T-cell (primary cell): ENCODE results near the gene CACNB1. TPM values are rescaled to one million over a fixed set of nuclear protein-coding genes. Genes with fewer than 3 reads are reported as not detected.

Experiments used
- ATAC-seq, 4 experiments: fragments of 200-7000 bp in 3 of 4; fragments of 150-1000 bp in 1 of 4; cut with Tn5 transposase; replicated peaks in 1 of 4; 1 replicate in 3 of 4; 2 replicates in 1 of 4; pipeline ENCODE4 v1.10.0; 2021; ENCODE audit warnings: moderate library complexity in 3 of 4, mild to moderate bottlenecking in 2 of 4, moderate number of reproducible peaks in 1 of 4
- CTCF ChIA-PET, 2 donors: fragments of 300-600 bp; sonication (Branson Sonifier 250); formaldehyde crosslinking; loops; one replicate each; lab custom pipeline; 2022; ENCODE audit warnings: antibody characterized with exemption in 2 of 2; lab: Charles Lee
- POLR2A ChIA-PET, 2 donors: fragments of 300-600 bp; sonication (Branson Sonifier 250); formaldehyde crosslinking; loops; one replicate each; lab custom pipeline; 2022; ENCODE audit warnings: antibody characterized with exemption in 2 of 2; lab: Charles Lee
- DNase-seq, 35 experiments: peaks; one replicate each; pipeline versions ENCODE4 v3.0.0 to v3.0.0-alpha.2; 2013 to 2023
- H3K27ac ChIP-seq: one replicate; pipeline ENCODE4 v1.5.1; 2013; ENCODE audit warnings: low read length
- H3K27me3 ChIP-seq, 2 experiments: replicated peaks in 1 of 2; 1 replicate in 1 of 2; 2 replicates in 1 of 2; pipeline versions ENCODE4 v1.6.1 to v1.7.0; 2013; ENCODE audit warnings: low read length in 1 of 2, mixed read lengths in 1 of 2; ENCODE audit not compliant: control insufficient read depth in 2 of 2, insufficient read depth in 2 of 2; ENCODE audit errors: extremely low read depth in 1 of 2
- H3K36me3 ChIP-seq, 2 donors: 1 replicate in 1 of 2; 2 replicates in 1 of 2; pipeline versions ENCODE4 v1.6.1 to v1.7.0; 2013; ENCODE audit warnings: low read length in 1 of 2; ENCODE audit not compliant: control insufficient read depth in 2 of 2, insufficient read depth in 1 of 2; ENCODE audit errors: extremely low read depth in 1 of 2
- H3K4me1 ChIP-seq, 2 experiments: 1 replicate in 1 of 2; 2 replicates in 1 of 2; pipeline versions ENCODE4 v1.6.1 to v1.7.0; 2013; ENCODE audit warnings: low read length in 2 of 2, mixed read lengths in 1 of 2; ENCODE audit not compliant: insufficient read depth in 2 of 2, control insufficient read depth in 1 of 2; ENCODE audit errors: extremely low read depth in 1 of 2
- H3K4me3 ChIP-seq, 2 donors: 1 replicate in 1 of 2; 2 replicates in 1 of 2; pipeline versions ENCODE4 v1.5.1 to v1.7.0; 2013; ENCODE audit warnings: mild to moderate bottlenecking in 2 of 2, low read length in 1 of 2, moderate library complexity in 1 of 2; ENCODE audit not compliant: control insufficient read depth in 1 of 2; ENCODE audit errors: extremely low read depth in 1 of 2
- H3K9me3 ChIP-seq: 2 replicates; pipeline ENCODE4 v1.7.0; 2013
- H3K27ac Mint-ChIP-seq, 2 donors: one replicate each; pipeline ENCODE4 v1.8.0; 2020 to 2021; ENCODE audit warnings: mild to moderate bottlenecking in 2 of 2, mixed read lengths in 2 of 2
- H3K27me3 Mint-ChIP-seq, 2 donors: one replicate each; pipeline ENCODE4 v1.8.0; 2021 to 2022; ENCODE audit warnings: mixed read lengths in 2 of 2
- H3K36me3 Mint-ChIP-seq: one replicate; pipeline ENCODE4 v1.8.0; 2021; ENCODE audit warnings: mixed read lengths
- H3K4me1 Mint-ChIP-seq, 3 donors: one replicate each; pipeline ENCODE4 v1.8.0; 2020 to 2022; ENCODE audit warnings: mixed read lengths in 3 of 3, mild to moderate bottlenecking in 1 of 3
- H3K4me3 Mint-ChIP-seq, 3 donors: one replicate each; pipeline ENCODE4 v1.8.0; 2020 to 2022; ENCODE audit warnings: mild to moderate bottlenecking in 3 of 3, mixed read lengths in 3 of 3, moderate library complexity in 3 of 3
- H3K9me3 Mint-ChIP-seq, 3 donors: one replicate each; pipeline ENCODE4 v1.8.0; 2020 to 2022; ENCODE audit warnings: mixed read lengths in 3 of 3
- WGBS: methylation state at CpG from one replicate; pipeline ENCODE4 v1.1.5; 2013; ENCODE audit warnings: missing lambda C conversion rate; ENCODE audit not compliant: insufficient coverage; 5-methylcytosine and 5-hydroxymethylcytosine counted together
- total RNA-seq, 35 experiments: library from RNA in 6 of 35; stranded (reverse) in 6 of 35; fragments of 120-200 nt in 1 of 35; gene quantifications; one replicate each; pipeline versions ENCODE4 v1.2.1 to v1.2.4 and lab custom pipeline; 2013 to 2026

Gene CACNB1
- total RNA-seq, 5 donors from 2014 or later (not counting 1 experiment from before 2014, with no cell fraction given), result 10.8 to 23.2 (median 21.4) TPM

- Histone ChIP-seq H3K27ac (no peak overlapping the region), H3K36me3 (no peaks in the 10 kb centered on the region), H3K4me3 (no peak overlapping the region), H3K9me3 (no peaks in the 10 kb centered on the region), H3K4me1 (peaks cover 6 to 18% of the 10 kb centered on the region in 2 experiments), H3K27me3 (peaks cover 5 to 67% of the 10 kb centered on the region in 2 experiments)
- ATAC-seq (no peak), DNase-seq (no peak)
- H3K27me3 Mint-ChIP-seq, result peaks cover 17 to 46% of the 10 kb centered on the region in 2 donors
- WGBS, result 25% methylated on average over 12 of the region's 33 CpGs
- no peak overlapping the region for H3K27ac Mint-ChIP-seq
- H3K36me3 Mint-ChIP-seq, result peaks cover 3% of the 10 kb centered on the region
- H3K4me3 Mint-ChIP-seq, result peak overlapping the region; percentile 43 to 86 (median 51)
- peaks cover 10 to 14% (median 14%) of the 10 kb centered on the region in 3 donors for H3K4me1 Mint-ChIP-seq
- H3K9me3 Mint-ChIP-seq, result no peaks in the 10 kb centered on the region
- POLR2A ChIA-PET, result no interaction called here
- CTCF ChIA-PET, result no interaction called here
These were observed 26.7 kb upstream of the CACNB1 start for GRCh38 chr17:39223907-39224777.

- Mint-ChIP-seq H3K4me1 (peaks cover 10 to 16% (median 16%) of the 10 kb centered on the region in 3 donors), H3K4me3 (peak overlapping the region; percentile 43 to 86 (median 51)), H3K9me3 (no peaks in the 10 kb centered on the region), H3K27ac (no peak overlapping the region), H3K36me3 (peaks cover 3% of the 10 kb centered on the region), H3K27me3 (peaks cover 17 to 43% of the 10 kb centered on the region in 2 donors)
- H3K4me1 ChIP-seq, result peaks cover 6 to 20% of the 10 kb centered on the region in 2 experiments
- DNase-seq, result no peak
- WGBS, result 58% methylated on average over 2 of the region's 9 CpGs
- H3K36me3 ChIP-seq, result no peaks in the 10 kb centered on the region
- ChIA-PET POLR2A (no interaction called here), CTCF (interaction anchor here in 1 of 2 donors (0.5 kb wide), 1 partner anchor 23 kb away, joined by 3 read pairs; no protein-coding TSS in a partner anchor)
- H3K27ac ChIP-seq, result no peak overlapping the region
- H3K4me3 ChIP-seq, result no peak overlapping the region
- H3K27me3 ChIP-seq, result peaks cover 7 to 61% of the 10 kb centered on the region in 2 experiments
- no peak for ATAC-seq
- H3K9me3 ChIP-seq, result no peaks in the 10 kb centered on the region
These were observed 25.7 kb upstream of the CACNB1 start for GRCh38 chr17:39222866-39223834.

GRCh38 chr17:39222151-39222550, 24.7 kb upstream of the CACNB1 start:
- Mint-ChIP-seq H3K27ac (peak overlapping the region in 1 of 2 donors; percentile 10), H3K27me3 (peaks cover 19 to 38% of the 10 kb centered on the region in 2 donors), H3K4me1 (peaks cover 10 to 18% (median 16%) of the 10 kb centered on the region in 3 donors), H3K4me3 (no peak overlapping the region), H3K9me3 (no peaks in the 10 kb centered on the region), H3K36me3 (peaks cover 3% of the 10 kb centered on the region)
- Histone ChIP-seq H3K4me1 (peaks cover 6 to 22% of the 10 kb centered on the region in 2 experiments), H3K9me3 (no peaks in the 10 kb centered on the region), H3K27ac (no peak overlapping the region), H3K27me3 (peaks cover 7 to 60% of the 10 kb centered on the region in 2 experiments), H3K4me3 (no peak overlapping the region), H3K36me3 (no peaks in the 10 kb centered on the region)
- DNase-seq (no peak), ATAC-seq (no peak)
- WGBS, result 94% methylated on average over 5 of the region's 7 CpGs
- ChIA-PET CTCF (interaction anchor here in 1 of 2 donors (0.7 kb wide), 1 partner anchor 243 kb away, joined by 3 read pairs; no protein-coding TSS in a partner anchor), POLR2A (no interaction called here)

- CTCF ChIA-PET, result interaction anchor here in 1 of 2 donors (0.7 kb wide), 1 partner anchor 243 kb away, joined by 3 read pairs; no protein-coding TSS in a partner anchor
- Histone ChIP-seq H3K27ac (no peak overlapping the region), H3K9me3 (no peaks in the 10 kb centered on the region), H3K36me3 (no peaks in the 10 kb centered on the region), H3K4me1 (peaks cover 6 to 22% of the 10 kb centered on the region in 2 experiments), H3K4me3 (no peak overlapping the region), H3K27me3 (peaks cover 7 to 60% of the 10 kb centered on the region in 2 experiments)
- 100% methylated on average over 3 of the region's 6 CpGs for WGBS
- POLR2A ChIA-PET, result no interaction called here
- no peak overlapping the region for H3K27ac Mint-ChIP-seq
- peaks cover 10 to 18% (median 16%) of the 10 kb centered on the region in 3 donors for H3K4me1 Mint-ChIP-seq
- H3K4me3 Mint-ChIP-seq, result no peak overlapping the region
- peaks cover 3% of the 10 kb centered on the region for H3K36me3 Mint-ChIP-seq
- DNase-seq (no peak), ATAC-seq (no peak)
- no peaks in the 10 kb centered on the region for H3K9me3 Mint-ChIP-seq
- peaks cover 24 to 43% of the 10 kb centered on the region in 2 donors for H3K27me3 Mint-ChIP-seq
These were observed 24.1 kb upstream of the CACNB1 start for GRCh38 chr17:39221572-39221971.

- no peak overlapping the region for H3K4me3 Mint-ChIP-seq
- ATAC-seq (no peak), DNase-seq (no peak)
- POLR2A ChIA-PET, result no interaction called here
- Histone ChIP-seq H3K27ac (no peak overlapping the region), H3K9me3 (no peaks in the 10 kb centered on the region), H3K4me3 (no peak overlapping the region), H3K4me1 (peaks cover 0 to 5% of the 10 kb centered on the region in 2 experiments), H3K27me3 (peaks cover 2 to 51% of the 10 kb centered on the region in 2 experiments), H3K36me3 (no peaks in the 10 kb centered on the region)
- CTCF ChIA-PET, result no interaction called here
- peaks cover 28 to 47% of the 10 kb centered on the region in 2 donors for H3K27me3 Mint-ChIP-seq
- no peaks in the 10 kb centered on the region for H3K9me3 Mint-ChIP-seq
- peaks cover 5 to 11% (median 10%) of the 10 kb centered on the region in 3 donors for H3K4me1 Mint-ChIP-seq
- H3K36me3 Mint-ChIP-seq, result no peaks in the 10 kb centered on the region
- no peak overlapping the region for H3K27ac Mint-ChIP-seq
- WGBS, result 57% methylated on average over 4 of the region's 8 CpGs
These were observed 22.2 kb upstream of the CACNB1 start for GRCh38 chr17:39219647-39220154.
